ENCODE measurements around the gene UBE2D1.

UBE2D1 gene

GRCh38 chr10:58330431-58330830 lies 4.4 kb upstream of the UBE2D1 start:
- no peak for DNase-seq (ENCODE audit: extremely low spot score)
- ChIA-PET POLR2A (no interaction called here), CTCF (no interaction called here)
- TF ChIP-seq CTCF (IDR thresholded peaks at IDR 0.05; ENCODE audit: control extremely low read depth, extremely low read depth, low read depth, missing control alignments) = no peak

- ChIA-PET CTCF (interaction anchor here (1.0 to 1.1 kb wide), 2 partner anchors 24 to 38 kb away, joined by 3 read pairs; no protein-coding TSS in a partner anchor), POLR2A (interaction anchor here (0.7 kb wide), 1 partner anchor 37 kb away, joined by 3 read pairs; no protein-coding TSS in a partner anchor)
- TF ChIP-seq CTCF (IDR thresholded peaks at IDR 0.05; ENCODE audit: control extremely low read depth, extremely low read depth, low read depth, missing control alignments) = no peak
- DNase-seq (ENCODE audit: extremely low spot score) = no peak
Measured at GRCh38 chr10:58331646-58332045, 3.2 kb upstream of the UBE2D1 start.

GRCh38 chr10:58335306-58336005 lies 650 bp downstream of the UBE2D1 start:
- no peak for TF ChIP-seq CTCF (IDR thresholded peaks at IDR 0.05; ENCODE audit: control extremely low read depth, extremely low read depth, low read depth, missing control alignments)
- DNase-seq (ENCODE audit: extremely low spot score) = peak; percentile 37
- ChIA-PET CTCF (interaction anchor here (1.3 to 2.1 kb wide), 5 partner anchors 15 to 77 kb away, joined by 3 to 12 read pairs (median 5); no protein-coding TSS in a partner anchor), POLR2A (interaction anchor here (1.0 to 1.3 kb wide), 2 partner anchors 9 to 49 kb away, joined by 4 to 5 read pairs; partner anchors contain the start of gene TFAM)

- TF ChIP-seq CTCF (IDR thresholded peaks at IDR 0.05; ENCODE audit: control extremely low read depth, extremely low read depth, low read depth, missing control alignments) = no peak
- no peak for DNase-seq (ENCODE audit: extremely low spot score)
- CTCF ChIA-PET = interaction anchor here (2.1 kb wide), 1 partner anchor 36 kb away, joined by 12 read pairs; no protein-coding TSS in a partner anchor
- POLR2A ChIA-PET = no interaction called here
Measured at GRCh38 chr10:58336242-58336641, 1.4 kb downstream of the UBE2D1 start.

GRCh38 chr10:58341422-58341821 lies 6.6 kb downstream of the UBE2D1 start:
- CTCF ChIA-PET = interaction anchor here (0.8 to 1.3 kb wide), 3 partner anchors 9 to 43 kb away, joined by 3 to 5 read pairs (median 3); partner anchors contain the start of gene TFAM
- POLR2A ChIA-PET = no interaction called here
- DNase-seq (ENCODE audit: extremely low spot score) = no peak
- no peak for TF ChIP-seq CTCF (IDR thresholded peaks at IDR 0.05; ENCODE audit: control extremely low read depth, extremely low read depth, low read depth, missing control alignments)

GRCh38 chr10:58341947-58342346 lies 7.1 kb downstream of the UBE2D1 start:
- ChIA-PET POLR2A (no interaction called here), CTCF (interaction anchor here (0.8 to 1.3 kb wide), 5 partner anchors 9 to 47 kb away, joined by 3 to 5 read pairs (median 3); partner anchors contain the start of gene TFAM)
- no peak for DNase-seq (ENCODE audit: extremely low spot score)
- TF ChIP-seq CTCF (IDR thresholded peaks at IDR 0.05; ENCODE audit: control extremely low read depth, extremely low read depth, low read depth, missing control alignments) = no peak
